ENCODE measurements around the gene PACRG.

PACRG gene

DNA sequence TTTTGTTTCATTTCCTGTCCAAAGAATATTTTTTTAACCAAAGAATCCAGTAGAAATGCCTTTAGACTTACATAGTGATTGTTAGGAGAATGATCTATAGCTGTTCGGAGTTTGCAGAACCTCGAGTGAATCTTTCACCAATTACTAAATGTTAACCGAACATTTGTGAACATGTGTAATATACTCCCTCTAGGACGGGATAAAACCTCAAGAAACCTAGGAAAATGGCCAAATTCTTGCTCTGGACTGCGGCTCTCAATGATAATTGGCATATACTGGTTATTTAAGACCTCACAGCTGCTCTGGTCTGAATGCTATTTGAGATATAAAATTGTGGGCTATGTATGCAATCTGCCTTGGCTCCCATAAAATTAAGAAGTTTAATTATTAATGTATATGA lies 137.1 kb downstream of the PACRG start:
- no peak for DNase-seq (ENCODE audit: low read depth in 2 of 2)

- no peak for DNase-seq (ENCODE audit: low read depth in 2 of 2)
Measured at GRCh38 chr6:162866656-162867055, 138.9 kb downstream of the PACRG start.

DNA sequence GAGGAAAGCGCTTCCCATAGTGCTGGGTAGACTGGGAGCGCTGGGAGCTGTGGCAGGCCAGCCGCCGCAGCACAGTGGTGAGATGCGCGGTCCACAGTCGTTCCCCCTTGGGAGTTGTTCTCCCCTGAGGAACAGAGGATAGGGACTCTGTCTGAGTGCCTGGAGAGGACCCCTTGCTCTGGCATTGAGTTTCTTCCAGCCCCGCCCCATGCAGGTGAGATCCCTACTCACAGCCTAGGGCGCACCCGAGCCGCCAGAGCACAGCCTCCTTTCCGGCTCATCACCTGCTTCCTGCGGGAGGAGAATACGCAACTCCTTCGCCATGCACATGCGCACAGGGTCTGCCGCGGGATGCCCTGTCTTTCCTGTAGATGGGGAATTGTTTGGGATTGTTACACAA lies 140.6 kb downstream of the PACRG start:
- DNase-seq (ENCODE audit: low read depth in 2 of 2): no peak

DNA sequence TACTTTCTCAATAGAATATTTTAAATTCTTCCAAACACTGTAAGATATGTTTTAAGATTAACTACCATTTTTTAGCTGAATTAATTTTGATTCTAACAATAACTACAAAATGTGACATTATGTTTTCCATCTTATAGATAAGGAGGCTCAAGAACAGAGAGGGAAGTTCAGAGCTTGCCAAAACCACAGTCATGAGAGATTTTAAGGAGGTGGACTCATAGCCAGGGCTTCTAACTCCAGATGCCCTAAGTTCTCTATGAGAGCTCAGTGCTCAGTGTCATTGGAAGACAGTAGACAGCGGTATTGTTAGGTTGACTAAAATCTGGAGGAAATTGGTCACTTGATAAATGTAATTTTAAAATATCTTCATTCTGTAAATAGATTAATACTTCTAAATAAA lies 144.2 kb downstream of the PACRG start:
- DNase-seq (ENCODE audit: low read depth in 2 of 2): no peak

- DNase-seq (ENCODE audit: low read depth in 2 of 2): no peak
Measured at GRCh38 chr6:162873537-162873936, 145.8 kb downstream of the PACRG start.

- DNase-seq (ENCODE audit: low read depth in 2 of 2): no peak
Measured at GRCh38 chr6:162875070-162875469, 147.3 kb downstream of the PACRG start.

- DNase-seq (ENCODE audit: low read depth in 2 of 2): no peak
Measured at GRCh38 chr6:162882801-162883481, 155.2 kb downstream of the PACRG start.

DNA sequence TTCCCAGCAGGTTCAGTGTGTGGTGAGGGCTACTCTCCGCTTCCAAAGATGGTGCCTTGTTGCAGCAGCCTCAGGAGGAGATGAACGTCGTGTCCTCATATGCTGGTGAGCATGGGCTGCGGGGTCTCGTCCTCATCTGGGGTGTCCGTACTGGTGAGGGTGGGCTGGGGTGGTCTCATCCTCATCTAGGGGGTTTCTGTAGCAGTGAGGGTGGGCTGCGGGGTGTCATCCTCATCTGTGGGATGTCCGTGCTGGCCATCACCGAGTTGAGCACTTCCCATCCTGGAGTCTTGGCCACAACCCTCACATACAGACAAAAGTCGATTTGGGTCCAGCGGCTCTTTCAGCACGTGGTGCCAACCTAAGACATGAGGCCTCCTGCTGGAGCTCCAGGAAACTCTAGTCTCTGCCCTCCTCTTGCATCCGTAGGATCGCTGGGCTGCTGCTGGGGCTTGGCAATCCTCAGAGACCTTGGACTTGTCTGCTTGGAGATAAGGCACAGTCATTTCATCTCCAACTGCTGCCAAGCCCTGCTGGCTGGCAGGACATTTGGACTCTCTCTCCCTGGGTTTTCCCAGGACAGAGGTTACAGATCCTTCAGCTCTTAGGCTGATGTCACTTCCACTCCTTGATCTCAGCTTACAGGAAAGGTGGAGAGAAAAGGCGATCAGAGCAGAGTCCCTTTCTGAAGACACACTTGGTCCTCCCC lies 160.4 kb downstream of the PACRG start:
- no peak for DNase-seq (ENCODE audit: low read depth in 2 of 2)

DNA sequence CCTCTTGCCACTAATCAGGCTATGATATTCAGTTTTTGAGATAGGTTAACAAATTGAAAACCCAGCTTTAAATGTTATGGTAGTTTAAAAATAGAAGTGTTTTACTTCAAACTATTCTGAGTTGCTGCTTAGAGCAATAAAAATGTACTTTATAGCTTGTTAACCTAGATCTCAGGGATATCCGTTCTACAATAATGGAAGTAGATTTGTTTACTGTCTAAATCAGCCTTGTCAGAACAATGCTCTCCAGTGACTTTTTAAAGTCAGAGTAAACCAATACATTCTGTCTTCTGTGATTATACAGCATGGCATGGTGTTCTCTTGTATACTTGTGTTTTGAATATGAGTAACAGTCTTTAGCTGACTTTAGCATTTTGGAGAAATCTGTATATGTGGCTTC lies 161.5 kb downstream of the PACRG start:
- DNase-seq (ENCODE audit: low read depth in 2 of 2): no peak

DNA sequence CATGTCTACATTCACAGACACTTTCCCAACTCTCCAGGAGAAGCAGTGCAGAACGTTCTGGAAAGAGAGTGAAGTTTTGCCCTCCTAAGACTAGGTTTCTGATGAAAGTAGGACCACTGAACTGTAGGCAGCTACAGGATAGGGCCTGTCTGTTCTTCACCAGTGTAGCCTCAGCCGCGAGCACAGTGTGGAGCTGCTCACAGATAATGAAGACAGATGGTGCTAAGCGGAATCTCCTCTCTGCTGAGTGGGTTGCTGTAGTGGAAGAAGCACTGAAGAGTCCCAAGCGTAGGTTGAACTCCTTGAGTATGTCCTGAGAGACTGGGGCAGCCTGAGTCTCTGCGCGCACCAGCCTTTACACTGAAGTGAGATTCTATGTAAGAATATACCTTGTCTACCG lies 170.2 kb downstream of the PACRG start:
- DNase-seq (ENCODE audit: low read depth in 2 of 2): no peak

DNA sequence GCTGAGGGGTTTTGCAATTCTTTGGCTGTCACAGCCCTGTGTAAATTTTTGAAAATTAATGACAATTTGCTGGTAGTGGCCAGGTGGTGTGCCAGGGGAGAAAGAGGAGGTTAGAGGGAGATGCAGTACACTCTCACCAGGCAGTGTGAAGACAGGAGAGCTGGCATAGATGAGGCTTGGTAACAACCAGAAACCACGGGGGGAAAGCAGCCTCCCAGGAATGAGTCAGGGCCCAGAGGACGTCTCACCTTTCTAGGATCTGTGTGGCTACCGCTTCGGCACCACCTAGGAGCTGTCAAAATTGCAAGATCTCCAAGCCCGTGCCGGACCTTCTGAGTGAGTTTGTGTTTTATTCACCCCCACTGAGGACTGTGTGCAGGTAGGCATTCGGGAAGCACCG lies 171.4 kb downstream of the PACRG start:
- DNase-seq (ENCODE audit: low read depth in 2 of 2): no peak

GRCh38 chr6:162900503-162900902 lies 172.7 kb downstream of the PACRG start:
- no peak for DNase-seq (ENCODE audit: low read depth in 2 of 2)

DNA sequence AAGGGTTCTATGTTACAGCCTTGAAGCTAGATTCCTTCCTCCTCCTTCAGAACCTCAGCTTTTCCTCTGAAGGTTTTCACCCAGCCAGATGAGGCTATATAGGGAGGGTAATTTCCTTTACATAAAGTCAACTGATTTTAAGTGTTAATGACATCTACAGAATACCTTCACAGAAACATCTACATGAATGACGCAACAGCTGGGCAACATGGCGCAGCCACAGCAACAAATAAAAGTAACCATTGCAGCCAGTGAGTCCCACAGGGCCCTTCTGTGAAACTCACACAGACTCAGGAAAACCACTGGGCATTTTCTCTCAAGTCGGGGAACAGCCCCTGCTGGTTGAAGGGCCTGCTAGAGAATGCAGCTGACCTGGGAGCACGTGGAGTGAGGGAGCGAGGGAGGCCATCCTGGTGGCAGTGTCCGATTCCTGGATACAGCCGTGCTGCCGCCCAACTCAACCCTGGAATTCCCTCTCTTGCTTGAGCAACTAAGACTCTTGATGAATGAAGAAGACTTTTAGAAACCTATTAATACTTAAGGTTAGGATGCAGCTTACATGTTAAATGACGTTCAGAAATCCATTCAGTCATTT lies 176.4 kb downstream of the PACRG start:
- no peak for DNase-seq (ENCODE audit: low read depth in 2 of 2)

DNA sequence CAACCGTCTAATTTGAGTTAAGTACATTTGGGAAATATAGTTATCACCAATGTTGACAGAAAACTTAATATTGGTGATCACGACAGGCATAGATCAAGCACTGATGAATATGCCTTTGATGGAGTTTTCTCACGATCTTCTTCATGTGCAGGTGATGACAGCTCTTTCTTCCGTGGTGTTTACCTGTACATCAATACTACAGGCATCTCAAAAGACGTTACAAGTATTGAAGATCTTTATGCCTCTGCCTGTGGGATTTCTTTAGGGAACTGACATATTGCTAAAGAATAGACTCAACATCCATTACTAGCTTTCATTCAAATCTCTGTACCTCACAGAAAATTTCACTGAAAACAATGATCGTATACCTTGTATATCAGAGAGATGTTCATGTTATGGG lies 178.7 kb downstream of the PACRG start:
- DNase-seq (ENCODE audit: low read depth in 2 of 2): no peak

DNA sequence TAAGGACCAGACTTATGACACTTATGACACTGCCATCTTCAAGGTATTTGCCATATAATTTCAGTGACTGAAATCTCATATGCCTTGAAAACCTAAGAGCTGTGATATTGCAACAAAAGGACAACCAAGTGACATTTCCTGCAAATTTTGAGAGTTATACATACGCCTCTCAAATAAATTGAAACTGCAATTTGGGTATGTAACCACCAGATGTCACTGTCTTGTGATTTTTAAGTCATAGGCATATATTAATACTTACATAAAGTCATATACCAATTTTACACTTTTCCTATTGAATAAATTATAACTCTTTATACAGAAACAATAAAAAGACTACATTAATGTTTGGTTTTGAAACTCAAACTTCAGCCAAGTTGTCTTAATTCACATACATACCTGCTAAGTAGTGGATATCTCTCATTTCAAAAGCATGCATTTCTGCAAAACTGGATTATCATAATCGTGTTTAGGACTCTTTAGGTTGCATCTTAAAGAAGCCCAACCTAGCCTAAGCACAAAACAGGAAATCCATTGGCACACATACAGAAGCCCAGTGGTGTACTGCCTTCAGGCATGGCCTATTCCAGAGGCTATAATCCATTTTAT lies 180.2 kb downstream of the PACRG start:
- DNase-seq (ENCODE audit: low read depth in 2 of 2): no peak

GRCh38 chr6:162913206-162913605 lies 185.4 kb downstream of the PACRG start:
- DNase-seq (ENCODE audit: low read depth in 2 of 2): no peak

DNA sequence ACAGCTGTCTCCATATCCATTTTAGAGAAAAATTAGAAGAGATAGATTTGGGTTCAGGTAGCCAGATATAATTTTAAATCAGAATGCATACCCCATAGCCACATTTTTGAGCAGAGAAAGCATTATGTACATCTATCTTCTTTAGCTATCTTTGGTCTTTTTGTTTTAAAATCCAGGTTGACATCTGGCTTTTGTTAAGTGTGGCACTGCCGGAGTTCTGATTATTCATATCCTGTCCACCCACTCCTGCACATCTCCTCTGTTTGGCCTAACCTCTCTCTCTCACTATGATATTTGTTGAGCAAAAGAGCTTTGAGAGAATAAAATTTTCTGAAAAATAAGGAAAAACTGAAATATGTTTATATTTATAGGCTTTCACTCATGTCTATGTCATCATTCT lies 189.7 kb downstream of the PACRG start:
- no peak for DNase-seq (ENCODE audit: low read depth in 2 of 2)

- no peak for DNase-seq (ENCODE audit: low read depth in 2 of 2)
Measured at GRCh38 chr6:162921062-162921461, 193.3 kb downstream of the PACRG start.

DNA sequence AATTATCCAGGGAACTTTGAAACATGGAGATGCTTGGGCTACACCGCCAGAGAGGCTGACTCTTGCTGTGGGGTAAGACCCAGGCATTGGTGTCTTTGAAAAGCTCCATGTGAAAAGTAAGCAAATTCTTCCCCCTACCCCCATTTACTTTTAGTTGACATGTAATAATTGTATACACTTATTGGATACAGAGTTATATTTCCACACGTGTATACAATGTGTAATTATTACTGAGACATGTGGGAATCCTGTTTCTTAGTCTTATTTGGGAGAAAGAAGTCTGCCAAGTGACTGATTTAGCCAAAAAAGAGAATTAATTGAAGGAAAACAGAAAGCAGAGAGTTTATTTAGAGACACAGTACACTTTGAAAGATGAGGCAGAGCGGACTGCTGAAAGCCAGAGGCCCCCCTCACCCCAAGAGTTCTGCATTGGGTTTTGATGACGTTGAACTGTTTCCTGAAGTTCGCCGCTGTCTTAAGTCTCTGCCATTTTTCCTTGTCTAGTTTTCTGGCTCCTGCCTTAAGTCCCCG lies 193.8 kb downstream of the PACRG start:
- DNase-seq (ENCODE audit: low read depth in 2 of 2): no peak

DNA sequence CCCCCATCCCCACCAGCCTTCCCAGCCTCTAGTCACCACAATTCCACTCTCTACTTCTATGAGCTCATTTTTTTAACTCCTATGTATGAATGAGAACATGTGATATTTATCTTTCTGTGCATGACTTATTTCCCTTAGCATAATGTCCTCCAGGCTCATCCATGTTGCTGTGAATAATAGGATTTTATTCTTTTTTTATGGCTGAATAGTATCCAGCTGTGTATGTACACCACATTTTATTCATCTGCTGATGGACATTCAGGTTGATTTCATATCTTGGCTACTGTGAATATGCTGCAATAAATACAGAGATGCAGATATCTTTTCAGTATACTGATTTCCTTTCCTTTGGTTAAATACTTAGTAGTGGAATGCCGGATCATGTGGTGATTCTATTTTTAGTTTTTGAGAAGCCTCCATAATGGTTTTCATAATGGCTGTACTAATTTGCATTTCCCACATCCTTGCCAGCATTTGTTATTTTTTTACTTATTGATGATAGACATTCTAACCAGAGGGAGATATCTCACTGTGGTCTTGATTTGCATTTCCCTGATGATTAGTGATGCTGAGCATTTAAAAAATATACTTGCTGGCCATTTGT lies 194.9 kb downstream of the PACRG start:
- no peak for DNase-seq (ENCODE audit: low read depth in 2 of 2)

DNA sequence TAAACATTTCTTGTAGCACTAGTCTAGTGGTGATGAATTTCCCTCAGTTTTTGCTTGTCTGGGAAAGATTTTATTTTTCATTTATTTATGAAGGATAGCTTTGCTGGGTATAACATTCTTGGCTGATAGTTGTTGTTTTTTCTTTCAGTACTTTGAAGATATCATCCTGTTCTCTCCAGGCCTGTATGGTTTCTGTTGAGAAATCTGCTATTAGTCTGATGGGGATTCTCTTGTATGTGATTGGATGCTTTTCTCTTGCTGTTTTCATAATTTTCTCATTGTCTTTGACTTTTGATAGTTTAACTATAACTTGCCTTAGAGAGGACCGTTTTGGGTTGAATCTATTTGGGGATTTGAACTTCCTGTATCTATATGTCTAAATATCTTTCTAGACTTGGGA lies 207.1 kb downstream of the PACRG start:
- no peak for DNase-seq (ENCODE audit: low read depth in 2 of 2)

- no peak for DNase-seq (ENCODE audit: low read depth in 2 of 2)
Measured at GRCh38 chr6:162940426-162940825, 212.7 kb downstream of the PACRG start.

All from stimulated activated CD8-positive, alpha-beta memory T cell treated with anti-CD3 and anti-CD28 coated beads, Interleukin-15, amount 100 ng/mL, for 4 hours (primary cell).